Right lobe of liver (tissue), 6 donors: ENCODE results near the gene SAMD8. TPM values are rescaled to one million over a fixed set of nuclear protein-coding genes. Genes with fewer than 3 reads are reported as not detected.
"Not testable (repeated sequence)": the region's sequence is repeated elsewhere in the genome, so short reads cannot be mapped to it uniquely, and the experiment has no call there.

Experiments
- ATAC-seq, 4 donors: fragments of 200-7000 bp; cut with Tn5 transposase; one replicate each; pipeline ENCODE4 v1.9.1; 2020; ENCODE audit warnings: mild to moderate bottlenecking in 4 of 4, moderate library complexity in 4 of 4
- DNase-seq, 3 donors: peaks; one replicate each; pipeline ENCODE4 v3.0.0-alpha.2; 2020
- H3K27ac ChIP-seq, 3 donors: fragments of 200-600 bp; one replicate each; pipeline ENCODE4 v1.8.0; 2022
- H3K27me3 ChIP-seq, 2 donors: fragments of 200-600 bp; one replicate each; pipeline ENCODE4 v1.8.0; 2022
- H3K36me3 ChIP-seq, 4 donors: fragments of 200-600 bp; sonication (generic) in 1 of 4; one replicate each; pipeline versions ENCODE4 v1.5.1 to v1.8.0; 2017 to 2022; ENCODE audit warnings: control low read depth in 1 of 4
- H3K4me1 ChIP-seq, 4 donors: fragments of 200-600 bp; sonication (generic) in 1 of 4; one replicate each; pipeline versions ENCODE4 v1.5.1 to v1.8.0; 2017 to 2022; ENCODE audit warnings: control low read depth in 1 of 4
- H3K4me3 ChIP-seq, 3 donors: fragments of 200-600 bp; one replicate each; pipeline ENCODE4 v1.8.0; 2022
- H3K9me3 ChIP-seq, 4 donors: fragments of 200-600 bp; sonication (generic) in 1 of 4; one replicate each; pipeline versions ENCODE4 v1.5.1 to v1.8.0; 2017 to 2022; ENCODE audit warnings: control low read depth in 1 of 4
- CTCF ChIP-seq, 4 donors: fragments of 200-600 bp in 3 of 4; fragments of 450-650 bp in 1 of 4; IDR thresholded peaks; one replicate each; pipeline versions ENCODE4 v1.5.1 to v1.8.0; 2016 to 2022; ENCODE audit warnings: antibody characterized with exemption in 4 of 4, mild to moderate bottlenecking in 2 of 4
- POLR2A ChIP-seq: fragments of 450-650 bp; IDR thresholded peaks from one replicate; pipeline ENCODE4 v1.6.1; 2017; ENCODE audit warnings: antibody characterized with exemption, mild to moderate bottlenecking
- WGBS: methylation state at CpG from one replicate; pipeline ENCODE4 v1.1.6; 2018; ENCODE audit warnings: low coverage, low lambda C conversion rate; ENCODE audit not compliant: insufficient coverage; ENCODE audit errors: missing lambda C conversion rate; 5-methylcytosine and 5-hydroxymethylcytosine counted together
- intact Hi-C, 2 donors: fragments of 100-400 bp; cut with DNase I; formaldehyde crosslinking; loops; one replicate each; pipeline versions ENCODE4 v1.11.2 to v1.14.1; 2022
- total RNA-seq, 6 experiments: library from RNA; depleted of rRNA in 2 of 6; stranded (reverse); fragments of >200 nt in 2 of 6; fragmentation: NEBNext Ultra II Directional in 3 of 6; extraction: Animal tissue kit (Norgen Biotek cat#: 25700) in 3 of 6; gene quantifications; one replicate each; pipeline versions ENCODE4 v1.1.0 to v1.2.4, GENCODE V29; 2016 to 2023
- donor health status: DM: no; HTN: yes; CAD: no.
- donor health status: DM: no; HTN: no; CAD: no.
- donor health status: DM: no; HTN: no; CAD: no.
- donor health status: DM: no; HTN: yes; CAD: no.
- donor health status: DM: no; HTN: yes; CAD: no.

Gene SAMD8
- total RNA-seq, 6 experiments from 2014 or later, result 5.7 to 13.2 (median 9.3) TPM

- Histone ChIP-seq H3K27me3 (no peaks in the 10 kb centered on the region), H3K36me3 (no peaks in the 10 kb centered on the region), H3K4me1 (peaks cover 0 to 35% (median 5%) of the 10 kb centered on the region in 4 donors), H3K9me3 (no peaks in the 10 kb centered on the region), H3K4me3 (no peak overlapping the region), H3K27ac (no peak overlapping the region)
- TF ChIP-seq POLR2A, result no peak
- TF ChIP-seq CTCF (IDR thresholded peaks at IDR 0.05), result no peak
- intact Hi-C loops, result loop anchor here in 1 of 2 donors (10.0 kb wide), 1 partner anchor 45 kb away; the partner anchor contains the start of gene COMTD1
- no peak for DNase-seq
- 95% methylated on average over 2 of the region's 12 CpGs for WGBS
- no peak for ATAC-seq
Observed at GRCh38 chr10:75189266-75190096, 78.0 kb downstream of the SAMD8 start.

- H3K9me3 ChIP-seq, result no peaks in the 10 kb centered on the region
- no peak for TF ChIP-seq POLR2A
- peak in 2 of 4 donors; percentile 6 to 14 for TF ChIP-seq CTCF (IDR thresholded peaks at IDR 0.05)
- peak overlapping the region in 1 of 3 donors; percentile 4 for H3K4me3 ChIP-seq
- DNase-seq, result peak; percentile 69 to 81 (median 76)
- H3K27ac ChIP-seq, result peak overlapping the region; percentile 3 to 42 (median 34)
- WGBS, result 33% methylated on average over 10 of the region's 10 CpGs
- no peaks in the 10 kb centered on the region for H3K36me3 ChIP-seq
- H3K4me1 ChIP-seq, result peaks cover 0 to 24% (median 4%) of the 10 kb centered on the region in 4 donors
- ATAC-seq, result peak; percentile 94 to 97 (median 96)
- H3K27me3 ChIP-seq, result no peaks in the 10 kb centered on the region
- intact Hi-C loops, result no loop called here
Observed at GRCh38 chr10:75191821-75192568, 80.5 kb downstream of the SAMD8 start.

GRCh38 chr10:75194625-75195024, 83.2 kb downstream of the SAMD8 start:
- intact Hi-C loops, H3K36me3 ChIP-seq, H3K9me3 ChIP-seq, ATAC-seq, H3K27ac ChIP-seq, DNase-seq, H3K4me3 ChIP-seq, H3K4me1 ChIP-seq, H3K27me3 ChIP-seq: not testable (repeated sequence)
- WGBS, result 82% methylated on average over 4 of the region's 4 CpGs

GRCh38 chr10:75195035-75195763, 83.7 kb downstream of the SAMD8 start:
- no peak for DNase-seq
- 78% methylated on average over 6 of the region's 6 CpGs for WGBS
- Histone ChIP-seq H3K4me1 (peaks cover 0 to 8% (median 0%) of the 10 kb centered on the region in 4 donors), H3K36me3 (no peaks in the 10 kb centered on the region), H3K4me3 (no peak overlapping the region), H3K27me3 (no peaks in the 10 kb centered on the region), H3K27ac (no peak overlapping the region), H3K9me3 (no peaks in the 10 kb centered on the region)
- TF ChIP-seq CTCF (IDR thresholded peaks at IDR 0.05) (no peak), POLR2A (no peak)
- intact Hi-C loops, result no loop called here
- no peak for ATAC-seq
